Skeletal muscle tissue (tissue), 4 donors: Measurements from ENCODE around the gene TMOD4. TPM values are rescaled to one million over a fixed set of nuclear protein-coding genes. Genes with fewer than 3 reads are reported as not detected.
"Not testable (repeated sequence)": the region's sequence is repeated elsewhere in the genome, so short reads cannot be mapped to it uniquely, and the experiment has no call there.

Experiments
- H3K27ac ChIP-seq: one replicate; pipeline ENCODE4 v1.7.0; 2013; ENCODE audit warnings: mild to moderate bottlenecking, low read depth, low read length, inconsistent platforms
- H3K27me3 ChIP-seq, 3 donors: one replicate each; pipeline ENCODE4 v1.7.0; 2013; ENCODE audit warnings: low read length in 3 of 3; ENCODE audit not compliant: control insufficient read depth in 3 of 3, insufficient read depth in 3 of 3
- H3K36me3 ChIP-seq, 3 donors: one replicate each; pipeline ENCODE4 v1.7.0; 2013; ENCODE audit warnings: low read length in 3 of 3; ENCODE audit not compliant: control insufficient read depth in 3 of 3, insufficient read depth in 3 of 3
- H3K4me1 ChIP-seq, 3 donors: one replicate each; pipeline ENCODE4 v1.7.0; 2013; ENCODE audit warnings: low read length in 3 of 3, mild to moderate bottlenecking in 3 of 3; ENCODE audit not compliant: control insufficient read depth in 3 of 3, insufficient read depth in 3 of 3
- H3K4me3 ChIP-seq, 3 donors: one replicate each; pipeline ENCODE4 v1.7.0; 2013; ENCODE audit warnings: low read length in 3 of 3
- H3K9ac ChIP-seq, 3 donors: one replicate each; pipeline ENCODE4 v1.7.0; 2013; ENCODE audit warnings: low read length in 3 of 3, mild to moderate bottlenecking in 3 of 3, moderate library complexity in 2 of 3, low read depth in 1 of 3
- H3K9me3 ChIP-seq, 3 donors: one replicate each; pipeline ENCODE4 v1.7.0; 2013; ENCODE audit warnings: low read length in 3 of 3; ENCODE audit not compliant: control insufficient read depth in 3 of 3
- total RNA-seq: library from RNA; depleted of rRNA; stranded (reverse); fragments of >200 nt; gene quantifications from one replicate; pipeline ENCODE4 v1.2.3, GENCODE V29; 2014
- donor health status: Osteomylitis.

The TMOD4 gene
- total RNA-seq, 1 donor from 2014 or later = 50.6 TPM

DNA sequence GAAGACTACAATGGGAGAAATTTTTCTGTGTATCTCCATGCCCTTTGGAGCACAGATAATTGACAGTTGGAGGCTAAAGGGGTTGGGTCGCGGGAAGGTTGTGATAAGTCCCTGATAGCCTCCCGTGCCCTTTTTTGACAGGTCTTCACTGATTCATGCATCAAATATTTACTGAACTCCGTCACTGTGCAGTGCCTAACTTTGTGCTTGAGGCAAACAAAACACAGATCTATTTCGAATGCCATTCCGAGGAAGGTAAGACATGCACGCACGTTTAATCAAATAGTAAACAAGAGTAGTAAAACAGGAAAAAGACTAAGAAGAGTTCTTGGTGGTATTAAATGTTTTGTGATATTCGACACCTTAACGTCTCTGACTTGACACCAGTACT, 22.1 kb upstream of the TMOD4 start:
- no peaks in the 10 kb centered on the region for H3K27me3 ChIP-seq
- H3K9ac ChIP-seq = peak overlapping the region; percentile 68 to 98 (median 72)
- H3K4me1 ChIP-seq = peaks cover 20 to 29% (median 24%) of the 10 kb centered on the region in 3 donors
- H3K27ac ChIP-seq = peak overlapping the region; percentile 98
- no peaks in the 10 kb centered on the region for H3K9me3 ChIP-seq
- peaks cover 0 to 3% (median 0%) of the 10 kb centered on the region in 3 donors for H3K36me3 ChIP-seq
- H3K4me3 ChIP-seq = peak overlapping the region; percentile 96 to 99 (median 99)

- Histone ChIP-seq H3K9ac (peak overlapping the region; percentile 10 to 72 (median 57)), H3K4me1 (peaks cover 10 to 18% (median 12%) of the 10 kb centered on the region in 3 donors), H3K27me3 (no peaks in the 10 kb centered on the region), H3K36me3 (no peaks in the 10 kb centered on the region), H3K9me3 (no peaks in the 10 kb centered on the region), H3K27ac (peak overlapping the region; percentile 36), H3K4me3 (peak overlapping the region; percentile 26 to 49 (median 39))
Measured at GRCh38 chr1:151196292-151196800, 20.6 kb upstream of the TMOD4 start.

- not testable (repeated sequence) for H3K27ac ChIP-seq, H3K4me3 ChIP-seq
Measured at GRCh38 chr1:151194894-151195594, 19.3 kb upstream of the TMOD4 start.

DNA sequence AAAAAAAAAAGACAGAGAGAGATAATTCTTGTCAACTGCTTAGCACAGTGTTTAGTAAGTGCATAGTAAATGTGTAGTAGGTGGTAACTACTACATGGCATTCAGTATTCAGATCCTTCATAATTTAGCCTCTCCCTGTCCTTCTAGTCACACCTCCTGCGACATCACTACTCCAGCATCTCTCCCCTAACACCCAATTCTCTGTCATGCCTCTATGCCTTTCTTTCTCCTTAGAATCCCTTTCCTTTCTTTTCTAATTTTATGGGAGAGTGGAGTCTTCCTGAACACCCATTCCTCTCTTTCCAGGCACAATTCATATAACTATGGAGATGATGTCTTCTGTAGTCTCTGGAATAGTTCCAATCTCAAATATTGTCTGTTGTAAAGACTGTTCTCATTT, 18.1 kb upstream of the TMOD4 start:
- Histone ChIP-seq H3K9me3 (no peaks in the 10 kb centered on the region), H3K36me3 (no peaks in the 10 kb centered on the region), H3K27ac (no peak overlapping the region), H3K4me1 (peaks cover 6 to 11% (median 9%) of the 10 kb centered on the region in 3 donors), H3K27me3 (no peaks in the 10 kb centered on the region), H3K4me3 (no peak overlapping the region), H3K9ac (no peak overlapping the region)

More at GRCh38 chr1:151194894-151195594, 19.3 kb upstream of the TMOD4 start:
- peaks cover 7 to 12% (median 10%) of the 10 kb centered on the region in 3 donors for H3K4me1 ChIP-seq
- not testable (repeated sequence) for H3K27me3 ChIP-seq, H3K9ac ChIP-seq, H3K36me3 ChIP-seq, H3K9me3 ChIP-seq

- peaks cover 12 to 14% (median 13%) of the 10 kb centered on the region in 3 donors for H3K4me1 ChIP-seq
- H3K4me3 ChIP-seq = no peak overlapping the region
- H3K9ac ChIP-seq = no peak overlapping the region
- no peak overlapping the region for H3K27ac ChIP-seq
- no peaks in the 10 kb centered on the region for H3K27me3 ChIP-seq
- no peaks in the 10 kb centered on the region for H3K9me3 ChIP-seq
- no peaks in the 10 kb centered on the region for H3K36me3 ChIP-seq
Measured at GRCh38 chr1:151193304-151193703, 17.5 kb upstream of the TMOD4 start.

DNA sequence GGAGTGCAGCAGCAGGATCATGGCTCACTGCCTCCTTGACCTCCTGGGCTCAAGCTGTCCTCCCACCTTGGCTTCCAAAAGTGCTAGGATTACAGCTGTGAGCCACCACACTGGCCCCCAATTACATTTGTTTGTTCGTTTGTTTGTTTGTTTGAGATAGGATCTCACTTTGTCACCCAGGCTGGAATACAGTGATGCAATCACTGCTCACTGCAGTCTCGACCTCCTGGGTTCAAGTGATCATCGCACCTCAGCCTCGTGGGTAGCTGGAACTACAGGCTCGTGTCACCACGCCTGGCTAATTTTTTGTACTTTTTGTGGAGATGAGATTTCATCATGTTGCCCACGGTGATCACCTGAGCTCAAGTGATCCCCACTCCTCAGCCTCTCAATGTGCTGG, 16.3 kb upstream of the TMOD4 start:
- no peak overlapping the region for H3K27ac ChIP-seq
- H3K27me3 ChIP-seq = no peaks in the 10 kb centered on the region
- H3K36me3 ChIP-seq = no peaks in the 10 kb centered on the region
- no peak overlapping the region for H3K9ac ChIP-seq
- H3K9me3 ChIP-seq = no peaks in the 10 kb centered on the region
- H3K4me1 ChIP-seq = peaks cover 21 to 23% (median 23%) of the 10 kb centered on the region in 3 donors
- H3K4me3 ChIP-seq = no peak overlapping the region

DNA sequence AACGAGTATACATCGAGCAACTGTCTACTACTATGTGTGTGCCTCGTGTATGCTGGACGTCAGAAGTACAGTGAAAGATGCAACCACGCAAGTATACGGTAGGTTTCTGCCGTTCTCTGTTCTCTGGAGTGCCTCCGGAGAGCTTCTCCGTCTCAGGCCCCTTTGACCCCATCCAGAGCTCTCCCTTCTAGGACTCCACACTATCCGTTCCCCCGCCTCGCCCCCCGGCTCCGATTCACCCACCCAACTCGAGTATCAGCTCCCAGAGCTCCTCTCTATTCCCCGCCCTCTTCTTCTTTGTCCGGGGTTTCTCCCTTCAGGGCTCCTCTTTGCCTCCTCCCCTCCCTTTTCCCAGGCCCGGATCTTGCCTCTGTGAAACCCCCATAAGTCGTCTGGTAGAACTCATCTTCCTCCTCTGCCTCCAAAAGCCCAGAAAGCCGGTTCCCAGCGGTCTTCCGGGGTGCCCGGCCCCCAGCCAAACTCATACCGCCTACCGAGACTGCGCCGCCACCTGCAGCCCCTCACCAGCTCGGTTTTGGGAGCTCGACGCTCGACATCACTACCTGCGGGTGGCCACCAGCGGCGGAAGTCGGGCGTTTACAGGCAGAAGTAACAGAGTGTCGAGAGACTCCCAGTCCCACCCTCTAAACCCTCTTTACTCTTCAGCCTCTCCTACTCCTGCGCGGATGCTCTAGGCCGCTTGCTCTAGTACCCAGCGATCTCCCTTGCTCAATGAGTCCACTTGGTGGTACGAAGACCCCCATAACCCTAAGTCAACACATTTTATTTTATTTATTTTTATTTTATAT, 14.1 kb upstream of the TMOD4 start, which contains the start of gene VPS72:
TSS of gene VPS72 (minus strand) at position 561 of the 809 bp plus-strand sequence. CDS start at position 485, 76 bp downstream.
- H3K4me1 ChIP-seq = peaks cover 24 to 32% (median 30%) of the 10 kb centered on the region in 3 donors
- H3K27me3 ChIP-seq = no peaks in the 10 kb centered on the region

DNA sequence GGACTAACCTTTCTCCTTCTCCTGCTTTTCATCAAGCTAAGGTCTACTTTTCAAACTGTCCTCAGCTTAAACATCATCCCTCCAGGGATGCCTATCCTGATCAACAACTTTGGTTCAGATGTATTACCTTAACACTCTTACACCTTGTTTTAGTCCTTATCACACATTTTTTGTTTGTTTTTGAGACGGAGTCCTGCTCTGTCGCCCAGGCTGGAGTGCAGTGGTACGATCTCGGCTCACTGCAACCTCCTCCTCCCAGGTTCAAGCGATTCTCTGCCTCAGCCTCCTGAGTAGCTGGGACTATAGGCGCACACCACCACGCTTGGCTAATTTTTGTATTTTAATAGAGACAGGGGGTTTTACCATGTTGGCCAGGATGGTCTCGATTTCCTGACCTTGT, 12.9 kb upstream of the TMOD4 start:
- not testable (repeated sequence) for H3K9me3 ChIP-seq, H3K27me3 ChIP-seq
- H3K4me1 ChIP-seq = peaks cover 24 to 32% (median 30%) of the 10 kb centered on the region in 3 donors
- H3K36me3 ChIP-seq = peaks cover 13 to 21% (median 19%) of the 10 kb centered on the region in 3 donors
- H3K4me3 ChIP-seq = peak overlapping the region; percentile 79 to 95 (median 94)
- H3K27ac ChIP-seq = peak overlapping the region; percentile 82
- peak overlapping the region; percentile 87 to 95 (median 94) for H3K9ac ChIP-seq

More for the DNA sequence above, 14.1 kb upstream of the TMOD4 start, which contains the start of gene VPS72:
- Histone ChIP-seq H3K36me3 (peaks cover 7 to 11% (median 9%) of the 10 kb centered on the region in 3 donors), H3K9ac (peak within 1 kb of the TSS; percentile 87 to 95 (median 94)), H3K4me3 (peak within 1 kb of the TSS; percentile 79 to 95 (median 94)), H3K9me3 (no peaks in the 10 kb centered on the region), H3K27ac (peak within 1 kb of the TSS; percentile 82)

DNA sequence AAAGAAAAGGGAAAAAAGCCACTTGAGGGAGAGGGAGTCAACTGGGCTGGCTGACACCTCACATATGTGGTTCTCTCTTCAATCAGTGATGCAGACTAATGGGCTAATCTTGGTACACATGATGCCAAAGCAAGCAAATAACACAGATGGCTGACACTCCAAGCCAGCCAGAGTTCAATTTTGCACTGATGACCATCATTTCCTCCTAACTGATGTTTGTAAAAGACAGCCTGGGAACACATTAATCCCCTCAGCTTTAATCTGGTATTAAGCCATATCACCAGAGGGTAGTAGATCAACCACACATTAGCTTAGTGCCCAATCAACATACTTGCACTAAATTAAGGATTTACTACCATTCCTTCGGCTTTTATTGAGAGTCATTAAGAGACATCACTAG, 11.4 kb upstream of the TMOD4 start:
- Histone ChIP-seq H3K36me3 (peaks cover 20 to 34% (median 31%) of the 10 kb centered on the region in 3 donors), H3K27me3 (no peaks in the 10 kb centered on the region), H3K27ac (peak overlapping the region; percentile 82), H3K4me1 (peaks cover 24 to 32% (median 30%) of the 10 kb centered on the region in 3 donors), H3K9me3 (no peaks in the 10 kb centered on the region), H3K9ac (peak overlapping the region in 2 of 3 donors; percentile 34 to 42), H3K4me3 (no peak overlapping the region)
